Activated CD4-positive, alpha-beta T cell treated with anti-CD3 and anti-CD28 coated beads for 4 hours (primary cell): Measurements from ENCODE around the gene IRF8.
"Not testable (repeated sequence)": the region's sequence is repeated elsewhere in the genome, so short reads cannot be mapped to it uniquely, and the experiment has no call there.

Source experiments
- DNase-seq, 2 donors: peaks; one replicate each; pipeline ENCODE4 v3.0.0-alpha.2; 2020

IRF8 gene

GRCh38 chr16:85940214-85940613, 41.3 kb downstream of the IRF8 start:
- no peak for DNase-seq

- DNase-seq, result no peak
Observed at GRCh38 chr16:85941863-85942644, 43.1 kb downstream of the IRF8 start.

- not testable (repeated sequence) for DNase-seq
Observed at GRCh38 chr16:85942659-85943058, 43.7 kb downstream of the IRF8 start.

- no peak for DNase-seq
Observed at GRCh38 chr16:85943711-85944110, 44.7 kb downstream of the IRF8 start.

GRCh38 chr16:85944572-85945423, 45.8 kb downstream of the IRF8 start:
- no peak for DNase-seq

- DNase-seq, result no peak
Observed at GRCh38 chr16:85945424-85945751, 46.4 kb downstream of the IRF8 start.

GRCh38 chr16:85946541-85947124, 47.7 kb downstream of the IRF8 start:
- DNase-seq, result no peak

- peak; percentile 52 to 56 for DNase-seq
Observed at GRCh38 chr16:85947230-85948137, 48.5 kb downstream of the IRF8 start.

GRCh38 chr16:85948138-85948509, 49.2 kb downstream of the IRF8 start:
- DNase-seq, result no peak

- DNase-seq, result no peak
Observed at GRCh38 chr16:85948616-85949265, 49.8 kb downstream of the IRF8 start.

GRCh38 chr16:85950136-85950918, 51.4 kb downstream of the IRF8 start:
- DNase-seq, result no peak

- DNase-seq, result no peak
Observed at GRCh38 chr16:85952197-85952596, 53.2 kb downstream of the IRF8 start.

GRCh38 chr16:85952811-85953210, 53.8 kb downstream of the IRF8 start:
- no peak for DNase-seq

GRCh38 chr16:85954927-85955519, 56.1 kb downstream of the IRF8 start:
- no peak for DNase-seq

- no peak for DNase-seq
Observed at GRCh38 chr16:85955566-85955965, 56.6 kb downstream of the IRF8 start.

GRCh38 chr16:85956426-85956825, 57.5 kb downstream of the IRF8 start:
- no peak for DNase-seq

GRCh38 chr16:85958731-85959130, 59.8 kb downstream of the IRF8 start:
- no peak for DNase-seq

- no peak for DNase-seq
Observed at GRCh38 chr16:85959686-85960085, 60.7 kb downstream of the IRF8 start.

GRCh38 chr16:85960486-85961046, 61.6 kb downstream of the IRF8 start:
- DNase-seq, result no peak
